ENCODE data around the gene BICC1. TPM values are rescaled to one million over a fixed set of nuclear protein-coding genes. Genes with fewer than 3 reads are reported as not detected.
A peak's percentile ranks its signal among the peaks of the same experiment; 100 is the strongest.

Gene BICC1
- total RNA-seq, 1 donor from 2014 or later: 41.0 TPM

DNA sequence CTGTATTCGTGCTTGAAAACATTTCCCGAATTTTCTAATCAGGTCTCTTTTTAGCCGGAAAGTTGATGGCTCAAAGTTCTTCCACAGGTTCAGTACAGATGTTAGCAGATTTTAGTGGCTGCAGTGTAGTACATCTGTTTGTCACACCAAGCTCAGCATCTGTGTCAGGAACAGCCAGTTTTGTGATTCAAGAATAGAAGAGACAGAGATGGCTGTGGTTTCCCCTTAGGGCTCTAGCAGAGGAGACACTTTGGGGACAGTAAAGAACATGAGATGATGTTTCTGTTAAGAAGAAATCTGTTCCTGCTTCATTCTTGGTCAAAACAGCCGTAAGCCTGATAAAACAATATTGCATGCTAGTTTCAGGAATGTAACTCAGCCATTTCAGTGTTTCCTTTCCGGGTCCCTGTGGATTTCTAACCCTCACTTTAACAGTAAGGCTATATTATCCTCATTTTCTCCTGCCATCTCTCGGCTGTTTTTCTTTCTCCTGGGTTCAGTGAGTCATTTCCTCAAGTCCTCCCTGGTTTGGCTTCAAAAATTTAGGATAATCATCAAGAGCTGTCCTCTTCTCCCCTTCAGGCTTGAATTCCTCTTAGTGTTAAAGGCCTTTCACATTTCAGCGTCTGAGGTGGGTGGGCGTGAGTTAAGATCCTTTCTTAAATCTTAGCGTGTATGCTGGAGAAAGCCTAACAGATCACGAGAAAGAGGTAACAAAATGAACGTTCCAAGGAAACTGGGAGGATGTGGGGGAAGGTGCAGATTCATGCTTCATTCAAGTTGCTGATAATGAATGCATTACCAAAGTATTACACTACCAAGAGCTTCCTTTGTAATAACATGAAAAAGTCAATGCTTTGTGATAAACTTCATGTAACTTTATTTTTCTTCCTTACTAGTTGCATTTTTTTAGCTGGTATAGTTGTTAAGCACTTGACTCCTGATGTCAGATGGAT, 37.1 kb upstream of the BICC1 start:
- H3K4me3 Mint-ChIP-seq (ENCODE audit: unreplicated experiment): peak overlapping the region; percentile 62
- TF ChIP-seq, protein P1, sequence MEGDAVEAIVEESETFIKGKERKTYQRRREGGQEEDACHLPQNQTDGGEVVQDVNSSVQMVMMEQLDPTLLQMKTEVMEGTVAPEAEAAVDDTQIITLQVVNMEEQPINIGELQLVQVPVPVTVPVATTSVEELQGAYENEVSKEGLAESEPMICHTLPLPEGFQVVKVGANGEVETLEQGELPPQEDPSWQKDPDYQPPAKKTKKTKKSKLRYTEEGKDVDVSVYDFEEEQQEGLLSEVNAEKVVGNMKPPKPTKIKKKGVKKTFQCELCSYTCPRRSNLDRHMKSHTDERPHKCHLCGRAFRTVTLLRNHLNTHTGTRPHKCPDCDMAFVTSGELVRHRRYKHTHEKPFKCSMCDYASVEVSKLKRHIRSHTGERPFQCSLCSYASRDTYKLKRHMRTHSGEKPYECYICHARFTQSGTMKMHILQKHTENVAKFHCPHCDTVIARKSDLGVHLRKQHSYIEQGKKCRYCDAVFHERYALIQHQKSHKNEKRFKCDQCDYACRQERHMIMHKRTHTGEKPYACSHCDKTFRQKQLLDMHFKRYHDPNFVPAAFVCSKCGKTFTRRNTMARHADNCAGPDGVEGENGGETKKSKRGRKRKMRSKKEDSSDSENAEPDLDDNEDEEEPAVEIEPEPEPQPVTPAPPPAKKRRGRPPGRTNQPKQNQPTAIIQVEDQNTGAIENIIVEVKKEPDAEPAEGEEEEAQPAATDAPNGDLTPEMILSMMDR (IDR thresholded peaks at IDR 0.05): no peak
- H3K27ac Mint-ChIP-seq (ENCODE audit: unreplicated experiment): peak overlapping the region; percentile 94
- no peaks in the 10 kb centered on the region for H3K27me3 Mint-ChIP-seq (ENCODE audit: unreplicated experiment)
- DNase-seq (ENCODE audit: extremely low spot score, unreplicated experiment): no peak
- no peaks in the 10 kb centered on the region for H3K36me3 Mint-ChIP-seq (ENCODE audit: unreplicated experiment)
- peaks cover 53% of the 10 kb centered on the region for H3K4me1 Mint-ChIP-seq (ENCODE audit: unreplicated experiment)
- no peaks in the 10 kb centered on the region for H3K9me3 Mint-ChIP-seq (ENCODE audit: unreplicated experiment)

DNA sequence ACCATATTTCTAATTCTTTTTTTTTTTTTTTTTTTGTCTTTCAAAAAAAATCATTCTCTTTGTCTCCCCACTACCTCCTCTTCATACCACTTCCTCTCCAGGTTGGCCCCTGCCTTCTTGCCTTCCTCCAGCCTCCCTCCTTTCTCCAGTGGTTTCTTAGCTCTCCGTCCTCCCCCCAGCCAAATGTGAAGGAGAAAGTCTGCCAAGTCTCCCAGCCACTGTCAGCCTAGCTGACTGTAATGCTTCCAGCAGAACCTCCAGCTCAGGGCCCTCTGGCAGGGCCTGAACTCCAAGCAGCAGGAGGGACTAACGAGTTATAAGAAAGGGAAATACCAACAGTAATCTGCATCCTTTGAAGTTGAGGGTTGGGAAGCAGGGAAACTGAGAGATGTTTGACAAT, 35.5 kb upstream of the BICC1 start:
- Mint-ChIP-seq H3K9me3 (ENCODE audit: unreplicated experiment) (no peaks in the 10 kb centered on the region), H3K4me1 (ENCODE audit: unreplicated experiment) (peaks cover 50% of the 10 kb centered on the region), H3K27me3 (ENCODE audit: unreplicated experiment) (no peaks in the 10 kb centered on the region), H3K36me3 (ENCODE audit: unreplicated experiment) (no peaks in the 10 kb centered on the region), H3K27ac (ENCODE audit: unreplicated experiment) (peak overlapping the region; percentile 94), H3K4me3 (ENCODE audit: unreplicated experiment) (no peak overlapping the region)
- no peak for DNase-seq (ENCODE audit: extremely low spot score, unreplicated experiment)
- TF ChIP-seq, protein P1 (IDR thresholded peaks at IDR 0.05): no peak

DNA sequence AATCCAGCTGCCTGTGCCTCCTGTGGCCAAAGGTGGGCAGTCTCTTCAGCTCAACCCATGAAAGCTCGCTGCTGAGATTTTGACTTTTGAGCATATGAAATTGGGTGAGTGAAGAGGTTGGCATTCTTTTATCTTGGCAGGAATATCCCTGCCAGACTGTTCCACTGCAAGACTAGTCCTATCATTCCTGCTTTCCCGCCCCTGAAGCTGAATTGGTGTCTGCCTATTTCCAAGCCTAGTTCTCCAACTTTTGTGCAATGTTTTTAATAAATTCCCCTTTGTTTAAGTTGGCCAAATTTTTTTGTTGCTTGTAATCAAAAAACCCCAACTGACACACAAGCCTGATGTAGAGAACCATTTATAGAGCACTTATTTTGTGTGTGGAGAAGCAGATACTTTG, 34.8 kb upstream of the BICC1 start:
- Mint-ChIP-seq H3K36me3 (ENCODE audit: unreplicated experiment) (no peaks in the 10 kb centered on the region), H3K4me3 (ENCODE audit: unreplicated experiment) (no peak overlapping the region), H3K27ac (ENCODE audit: unreplicated experiment) (peak overlapping the region; percentile 67), H3K27me3 (ENCODE audit: unreplicated experiment) (no peaks in the 10 kb centered on the region), H3K4me1 (ENCODE audit: unreplicated experiment) (peaks cover 44% of the 10 kb centered on the region), H3K9me3 (ENCODE audit: unreplicated experiment) (no peaks in the 10 kb centered on the region)
- TF ChIP-seq, protein P1 (IDR thresholded peaks at IDR 0.05): no peak
- DNase-seq (ENCODE audit: extremely low spot score, unreplicated experiment): no peak

DNA sequence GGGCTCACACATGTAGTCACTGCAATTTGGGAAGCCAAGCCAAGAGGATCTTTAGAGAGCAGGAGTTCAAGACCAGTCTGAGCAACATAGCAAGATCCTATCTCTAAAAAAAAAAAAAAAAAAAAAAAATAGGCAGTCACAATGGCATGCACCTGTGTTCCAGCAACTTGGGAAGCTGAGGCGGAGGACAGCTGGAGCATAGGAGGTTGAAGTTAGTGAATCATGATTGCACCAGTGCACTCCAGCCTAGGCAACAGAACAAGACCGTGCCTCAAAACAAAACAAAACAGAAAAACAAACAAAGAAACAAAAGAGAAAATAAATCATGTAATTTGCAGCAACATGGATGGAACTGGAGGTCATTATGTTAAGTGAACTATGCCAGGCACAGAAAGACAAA, 33.6 kb upstream of the BICC1 start:
- H3K36me3 Mint-ChIP-seq (ENCODE audit: unreplicated experiment): no peaks in the 10 kb centered on the region
- peaks cover 37% of the 10 kb centered on the region for H3K4me1 Mint-ChIP-seq (ENCODE audit: unreplicated experiment)
- H3K4me3 Mint-ChIP-seq (ENCODE audit: unreplicated experiment): no peak overlapping the region
- no peaks in the 10 kb centered on the region for H3K9me3 Mint-ChIP-seq (ENCODE audit: unreplicated experiment)
- TF ChIP-seq, protein P1 (IDR thresholded peaks at IDR 0.05): no peak
- DNase-seq (ENCODE audit: extremely low spot score, unreplicated experiment): no peak
- no peak overlapping the region for H3K27ac Mint-ChIP-seq (ENCODE audit: unreplicated experiment)
- no peaks in the 10 kb centered on the region for H3K27me3 Mint-ChIP-seq (ENCODE audit: unreplicated experiment)

DNA sequence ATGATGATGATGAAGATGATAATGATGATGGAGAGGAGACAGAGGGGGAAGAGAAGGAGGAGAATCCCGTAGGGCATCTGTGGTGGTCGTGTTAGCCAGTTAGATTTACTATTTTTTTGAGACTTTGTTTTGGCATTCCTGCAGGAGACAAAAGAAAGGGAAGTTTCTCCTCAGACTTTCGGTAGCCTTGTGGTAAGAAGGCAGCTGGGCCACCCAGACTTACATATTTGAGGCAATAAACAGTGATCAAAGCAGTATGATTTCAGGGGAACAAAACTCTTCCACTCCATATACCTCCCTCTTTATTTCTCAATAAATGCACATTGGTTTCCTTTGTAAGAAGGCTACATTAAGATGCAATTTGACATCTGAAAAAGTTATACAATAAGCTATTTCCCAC, 32.4 kb upstream of the BICC1 start:
- Mint-ChIP-seq H3K4me3 (ENCODE audit: unreplicated experiment) (no peak overlapping the region), H3K36me3 (ENCODE audit: unreplicated experiment) (no peaks in the 10 kb centered on the region), H3K27ac (ENCODE audit: unreplicated experiment) (no peak overlapping the region), H3K27me3 (ENCODE audit: unreplicated experiment) (no peaks in the 10 kb centered on the region), H3K4me1 (ENCODE audit: unreplicated experiment) (peaks cover 27% of the 10 kb centered on the region), H3K9me3 (ENCODE audit: unreplicated experiment) (no peaks in the 10 kb centered on the region)
- no peak for DNase-seq (ENCODE audit: extremely low spot score, unreplicated experiment)
- TF ChIP-seq, protein P1 (IDR thresholded peaks at IDR 0.05): no peak

Data from osteocyte (in vitro differentiated cells).